Stimulated activated CD4-positive, alpha-beta T cell treated with anti-CD3 and anti-CD28 coated beads, Interleukin-1b, Interleukin-23, amount 100 ng/mL, for 4 hours (primary cell): ENCODE measurements around the gene TIMM8B.
"Not testable (repeated sequence)": the region's sequence is repeated elsewhere in the genome, so short reads cannot be mapped to it uniquely, and the experiment has no call there.

Source experiments
- DNase-seq, 2 donors: peaks; one replicate each; pipeline ENCODE4 v3.0.0-alpha.2; 2020; ENCODE audit warnings: low read depth in 2 of 2

TIMM8B gene, protein sequence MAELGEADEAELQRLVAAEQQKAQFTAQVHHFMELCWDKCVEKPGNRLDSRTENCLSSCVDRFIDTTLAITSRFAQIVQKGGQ

DNA sequence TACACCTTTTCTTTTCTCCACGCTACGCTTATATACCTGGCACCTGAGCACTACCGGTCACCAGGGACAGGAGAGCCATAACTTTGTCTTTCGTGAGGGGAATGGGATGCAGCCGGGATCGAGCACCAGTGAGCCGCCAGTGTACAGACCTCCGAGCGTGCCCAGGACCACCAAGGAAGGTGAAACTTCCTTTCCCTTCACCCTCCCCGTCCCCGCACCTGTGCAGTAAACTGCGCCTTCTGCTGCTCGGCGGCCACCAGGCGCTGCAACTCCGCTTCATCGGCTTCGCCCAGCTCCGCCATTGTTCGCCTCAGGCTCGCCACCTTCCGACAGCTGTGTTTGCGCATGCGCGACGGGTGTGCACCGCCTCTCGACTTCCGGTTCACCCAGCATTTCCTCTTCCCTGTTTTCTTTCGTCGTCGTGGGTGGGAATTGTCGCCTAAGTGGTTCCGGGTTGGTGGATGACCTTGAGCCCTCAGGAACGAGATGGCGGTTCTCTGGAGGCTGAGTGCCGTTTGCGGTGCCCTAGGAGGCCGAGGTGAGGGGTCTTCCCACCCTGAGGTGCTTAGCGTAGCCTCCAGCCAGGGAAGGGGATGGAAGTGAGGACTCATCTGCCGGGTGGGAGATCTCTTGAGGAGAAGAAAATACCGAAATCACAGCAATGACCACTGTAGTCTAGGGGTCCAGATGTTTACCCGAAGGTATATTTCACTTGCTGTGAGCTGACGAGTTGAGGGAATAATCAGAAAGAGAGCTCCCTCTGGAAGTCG lies at the start of gene TIMM8B, which contains the start of gene SDHD:
TIMM8B (minus strand) TSS at position 335 of the 770 bp plus-strand sequence; CDS start at position 302, 33 bp downstream.
SDHD (plus strand) TSS at position 452 of the 770 bp plus-strand sequence; CDS start at position 487, 35 bp downstream.
- DNase-seq = peak; percentile 85 to 93

DNA sequence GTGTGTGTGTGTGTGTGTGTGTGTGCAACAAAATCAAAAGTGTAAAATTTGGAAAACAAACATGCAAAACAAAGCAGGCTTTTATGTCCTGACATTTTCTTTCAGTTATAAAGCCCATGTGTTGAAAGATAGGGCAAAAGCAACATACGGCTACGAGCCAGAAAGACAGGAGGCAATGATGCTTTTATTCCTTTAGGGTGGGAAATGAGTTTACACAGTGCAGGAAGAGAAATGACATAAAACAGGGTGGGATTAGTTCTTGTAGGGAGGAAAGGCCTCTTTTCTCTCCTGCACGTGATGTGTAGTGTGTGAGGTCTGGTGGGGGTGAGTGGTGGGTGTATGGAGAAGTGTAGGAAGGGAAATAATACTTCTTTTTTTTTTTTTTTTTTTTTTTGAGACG lies 47.9 kb upstream of the TIMM8B start:
- no peak for DNase-seq

DNA sequence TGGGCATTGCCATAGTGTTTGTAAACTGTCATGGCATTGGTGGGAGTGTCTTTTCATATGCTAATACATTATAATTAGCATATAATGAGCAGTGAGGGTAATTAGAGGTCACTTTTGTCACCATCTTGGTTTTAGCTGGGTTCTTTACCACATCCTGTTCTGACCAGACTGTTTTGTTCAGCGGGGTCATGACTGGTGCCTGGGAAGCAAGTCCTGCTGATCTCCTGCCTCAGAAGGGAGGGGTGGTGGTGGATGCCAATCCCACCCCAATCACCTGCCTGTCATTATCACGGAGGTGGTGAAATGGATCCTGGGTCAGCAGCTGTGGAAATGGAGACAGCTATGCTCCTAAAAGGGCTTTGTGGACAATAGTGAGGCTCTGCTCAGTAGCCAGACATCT lies 46.2 kb upstream of the TIMM8B start:
- DNase-seq = no peak

DNA sequence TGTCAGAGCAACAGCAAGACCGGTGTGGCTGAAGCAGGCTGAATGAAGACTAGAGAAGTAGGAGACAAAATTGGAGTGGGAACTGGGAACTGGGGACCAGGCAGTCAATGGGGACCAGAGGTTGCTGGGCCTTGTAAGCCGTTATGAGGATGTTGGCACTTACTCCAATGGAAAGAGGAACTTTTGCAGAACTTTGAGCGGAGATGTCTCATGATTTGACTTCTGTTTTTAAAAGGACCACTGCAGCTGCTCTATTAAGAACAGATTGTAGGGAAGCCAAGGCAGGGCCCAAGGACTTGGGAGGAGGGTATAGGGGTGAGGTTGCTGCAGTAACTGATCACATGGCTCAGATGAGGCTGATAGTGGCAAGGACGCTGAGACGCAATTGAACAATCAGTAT lies 43.1 kb upstream of the TIMM8B start:
- no peak for DNase-seq

DNA sequence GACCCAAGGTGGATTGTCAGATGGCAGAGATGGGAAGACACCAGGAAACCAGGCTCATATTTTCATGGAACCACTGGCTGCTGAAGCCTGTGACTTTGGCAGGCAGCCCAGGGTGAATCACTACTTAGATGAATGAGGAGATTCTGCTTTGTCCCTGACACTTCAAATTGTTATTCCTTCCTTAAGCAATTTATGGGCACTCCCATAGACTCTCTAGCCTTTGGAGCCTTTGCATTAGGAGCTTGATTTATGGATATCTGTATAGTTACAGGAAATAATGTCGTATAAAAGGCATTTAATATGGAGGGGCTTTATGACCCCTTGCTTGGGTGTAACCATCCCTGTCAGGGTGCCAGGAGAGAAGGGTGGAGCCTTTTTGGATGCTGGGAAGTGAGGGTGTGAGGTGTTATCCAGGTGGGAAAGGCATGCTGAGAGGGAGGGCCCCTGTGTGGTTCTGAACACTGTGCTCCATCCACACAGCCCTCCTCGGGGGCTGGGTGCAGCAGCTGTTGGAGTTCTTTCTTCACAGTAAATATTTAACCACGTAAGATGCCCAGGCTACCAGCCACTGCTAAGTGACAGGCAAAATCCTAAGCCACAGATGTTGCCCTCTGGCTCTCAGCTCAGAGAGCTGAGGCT lies 42.0 kb upstream of the TIMM8B start:
- DNase-seq = no peak

DNA sequence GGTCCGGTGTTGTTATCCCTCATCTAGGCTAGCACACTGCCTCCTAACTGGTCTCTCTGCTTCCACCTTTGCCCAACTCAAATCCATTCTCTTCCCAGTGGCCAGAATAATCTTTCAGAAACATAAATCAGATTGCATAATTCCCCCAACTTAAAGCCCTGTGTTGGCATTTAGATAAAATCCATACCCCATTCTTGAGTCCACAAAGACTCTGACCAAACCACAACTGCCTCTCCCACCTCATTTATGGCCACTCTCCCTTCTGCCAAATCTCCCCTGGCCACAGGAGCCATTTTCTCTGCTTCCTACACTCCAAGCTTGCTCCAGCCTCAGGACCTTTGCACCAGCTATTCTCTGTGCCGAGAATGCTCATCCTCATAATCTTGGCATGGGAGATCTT lies 40.5 kb upstream of the TIMM8B start:
- no peak for DNase-seq

DNA sequence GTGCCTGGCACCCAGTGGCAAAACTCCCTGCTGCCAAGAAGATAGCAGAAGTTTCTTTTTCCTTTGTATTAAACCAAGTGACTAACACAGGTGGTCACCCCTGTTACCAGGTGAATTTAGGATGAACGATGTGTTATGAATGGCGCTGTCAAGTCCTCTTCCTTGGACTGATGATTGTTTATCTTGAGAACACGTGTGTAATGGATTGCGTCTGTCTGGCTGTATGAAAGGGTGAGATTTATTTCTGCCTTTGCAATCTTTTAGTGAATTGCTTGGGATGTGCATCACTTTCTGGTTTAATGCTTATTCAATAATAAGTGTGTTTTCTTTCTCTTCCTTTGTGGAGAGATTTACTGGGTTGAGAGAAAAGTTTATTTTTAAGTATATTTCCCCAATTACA lies 36.6 kb upstream of the TIMM8B start:
- DNase-seq = no peak

DNA sequence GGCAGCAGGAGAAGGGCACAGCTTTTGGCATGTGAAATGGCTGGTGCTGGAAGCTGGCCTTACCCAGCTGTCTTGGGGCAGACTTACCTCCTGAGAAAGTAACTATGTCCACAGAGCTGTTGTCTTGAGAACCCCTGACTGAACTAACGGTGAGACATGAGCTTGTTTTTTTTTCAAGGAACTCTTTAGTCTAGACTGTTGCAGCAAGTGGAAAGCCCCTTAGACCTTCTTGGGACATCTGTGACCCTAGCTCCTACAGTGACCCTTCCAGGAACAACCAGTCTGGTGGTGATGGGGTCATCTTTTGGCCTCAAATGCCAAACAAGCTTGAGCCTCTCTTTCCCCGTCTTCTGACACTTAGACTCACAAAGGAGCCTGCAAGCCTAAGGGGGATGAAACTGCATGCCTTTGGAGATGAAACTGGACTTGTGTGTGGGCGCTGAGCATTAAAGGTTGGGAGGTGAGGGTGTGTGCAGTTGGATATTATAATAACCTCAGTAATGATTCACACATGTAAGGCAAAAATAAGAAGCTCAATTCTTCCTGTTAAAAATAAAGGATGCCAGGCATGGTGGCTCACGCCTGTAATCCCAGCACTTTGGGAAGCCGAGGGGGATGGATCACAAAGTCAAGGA lies 35.5 kb upstream of the TIMM8B start:
- no peak for DNase-seq

DNA sequence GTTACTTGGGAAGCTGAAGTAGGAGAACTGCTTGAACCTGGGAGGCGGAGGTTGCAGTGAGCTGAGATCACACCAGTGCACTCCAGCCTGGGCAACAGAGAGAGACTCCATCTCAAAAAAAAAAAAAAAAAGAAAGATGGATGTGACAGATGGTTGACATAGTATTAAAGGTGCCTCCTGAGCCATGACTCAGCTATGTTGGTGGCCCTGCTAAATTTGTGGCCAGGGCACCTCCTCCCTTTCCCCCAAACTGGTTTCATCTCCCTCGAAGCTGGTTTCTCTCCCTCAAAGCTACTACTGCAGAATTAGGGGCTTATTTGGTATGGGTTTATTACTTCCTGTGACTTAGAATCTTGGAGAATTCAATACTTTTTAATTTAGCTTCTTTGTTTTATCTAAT lies 31.6 kb upstream of the TIMM8B start:
- DNase-seq = no peak

DNA sequence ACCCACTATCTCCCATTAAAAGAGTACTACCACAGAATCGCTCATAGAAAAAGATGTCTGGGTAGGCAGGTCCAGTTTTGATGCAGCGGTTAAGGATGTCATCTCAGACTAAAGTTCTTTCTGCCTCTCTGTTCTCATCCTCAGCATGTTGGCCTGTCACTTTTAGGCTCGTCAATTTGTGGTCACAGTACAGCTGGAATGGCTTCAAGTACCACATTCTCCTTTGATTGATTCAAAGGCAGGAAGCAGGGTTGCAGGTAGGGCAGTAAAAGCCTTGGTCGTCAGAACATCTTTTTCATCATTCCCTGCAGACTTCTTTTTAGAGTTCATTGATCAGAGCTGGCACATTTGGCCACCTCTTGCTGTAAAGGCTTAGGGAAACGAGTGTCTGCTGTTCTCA lies 28.8 kb upstream of the TIMM8B start:
- DNase-seq = no peak

DNA sequence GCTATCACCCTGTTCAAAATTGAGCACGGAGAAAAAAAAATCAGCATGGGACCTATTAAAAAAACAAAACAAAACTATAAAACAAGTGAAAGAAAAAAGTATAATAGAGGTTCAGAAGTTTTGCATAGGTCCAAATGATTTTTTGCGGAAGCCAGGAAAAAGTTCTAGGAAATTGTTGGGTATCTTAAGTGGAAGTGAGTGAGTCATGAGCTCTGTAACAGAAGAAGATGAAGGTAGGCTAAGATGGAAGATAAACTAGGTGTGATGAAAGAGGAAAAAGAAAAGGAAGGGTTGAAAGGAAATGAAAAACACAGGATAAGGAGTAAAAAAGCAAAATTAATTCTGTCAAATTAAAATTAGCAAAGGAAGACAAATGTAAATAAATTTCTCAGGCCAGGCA lies 27.9 kb upstream of the TIMM8B start:
- DNase-seq = no peak

DNA sequence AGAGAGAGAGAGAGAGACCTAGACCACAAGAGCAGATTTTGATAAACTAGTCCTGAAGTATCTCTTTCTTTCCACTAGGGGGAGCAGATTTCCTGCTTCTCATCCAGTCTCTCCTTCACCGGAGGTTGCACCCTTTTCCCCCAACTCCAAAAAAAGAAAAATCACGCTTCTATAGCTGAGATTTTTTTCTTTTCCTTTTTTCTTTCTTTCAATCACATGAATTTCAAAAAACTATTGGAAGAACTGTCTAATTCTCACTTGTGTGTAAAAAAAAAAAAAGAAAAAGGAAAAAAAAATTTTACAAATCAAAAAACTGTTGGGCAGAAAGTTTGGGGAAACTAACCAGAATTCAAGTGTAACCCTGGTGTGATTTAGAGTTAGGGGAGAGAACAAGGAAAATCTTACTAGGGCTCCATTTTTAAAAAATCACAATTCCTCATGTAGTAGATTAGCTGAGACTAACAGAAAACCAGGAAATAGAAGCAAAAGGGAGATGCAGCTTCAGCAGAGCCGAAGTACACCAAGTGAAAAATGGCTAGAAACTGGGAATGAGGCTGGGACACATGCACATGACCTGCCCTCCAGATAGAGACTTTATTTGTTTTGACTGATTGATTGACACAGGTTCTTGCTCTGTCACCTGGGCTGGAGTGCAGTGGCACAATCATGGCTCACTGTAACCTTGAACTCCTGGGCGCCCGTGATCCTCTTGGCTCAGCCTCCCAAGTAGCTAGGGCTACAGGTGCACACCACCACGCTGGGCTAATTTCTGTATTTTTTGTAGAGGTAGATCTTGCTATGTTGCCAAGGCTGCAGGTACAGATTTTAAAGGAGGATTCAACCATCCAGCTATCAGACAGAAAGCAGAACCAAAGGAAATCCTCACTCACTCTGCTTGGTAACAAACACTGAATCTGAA lies 27.2 kb upstream of the TIMM8B start:
- peak in 1 of 2 donors; percentile 1 for DNase-seq

DNA sequence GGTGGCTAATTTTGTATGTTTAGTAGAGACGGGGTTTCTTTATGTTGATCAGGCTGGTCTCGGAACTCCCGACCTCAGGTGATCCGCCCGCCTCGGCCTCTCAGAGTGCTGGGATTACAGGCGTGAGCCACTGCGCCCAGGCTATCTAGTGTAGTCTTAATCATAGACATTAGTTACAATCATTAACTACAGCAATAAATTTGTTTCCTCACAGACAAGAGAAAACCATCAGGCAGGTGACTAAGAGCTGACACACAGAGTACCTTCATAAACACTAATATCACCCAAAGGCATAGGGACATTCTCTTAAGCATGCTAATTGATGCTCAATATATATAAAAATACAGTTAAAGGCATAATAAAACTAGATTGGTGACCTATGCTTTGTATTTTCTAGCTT lies 19.5 kb upstream of the TIMM8B start:
- DNase-seq = no peak

DNA sequence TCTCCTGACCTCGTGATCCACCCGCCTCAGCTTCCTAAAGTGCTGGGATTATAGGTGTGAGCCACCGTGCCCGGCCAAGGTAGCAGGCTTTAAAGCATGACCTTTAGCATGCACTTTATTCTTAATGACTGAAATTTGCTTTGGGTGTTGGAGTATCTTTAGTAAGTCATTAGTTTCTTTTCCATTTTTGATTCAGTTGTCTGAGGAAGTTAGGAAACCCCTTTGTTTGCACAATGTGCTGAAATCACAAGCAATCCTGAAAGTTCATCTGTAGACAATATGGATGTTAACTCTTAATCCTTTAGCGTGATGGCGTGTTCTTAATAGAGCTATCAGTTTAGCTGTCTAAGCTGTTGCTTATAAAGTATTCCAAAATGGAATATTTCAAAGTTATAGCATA lies 16.9 kb upstream of the TIMM8B start:
- DNase-seq = no peak

DNA sequence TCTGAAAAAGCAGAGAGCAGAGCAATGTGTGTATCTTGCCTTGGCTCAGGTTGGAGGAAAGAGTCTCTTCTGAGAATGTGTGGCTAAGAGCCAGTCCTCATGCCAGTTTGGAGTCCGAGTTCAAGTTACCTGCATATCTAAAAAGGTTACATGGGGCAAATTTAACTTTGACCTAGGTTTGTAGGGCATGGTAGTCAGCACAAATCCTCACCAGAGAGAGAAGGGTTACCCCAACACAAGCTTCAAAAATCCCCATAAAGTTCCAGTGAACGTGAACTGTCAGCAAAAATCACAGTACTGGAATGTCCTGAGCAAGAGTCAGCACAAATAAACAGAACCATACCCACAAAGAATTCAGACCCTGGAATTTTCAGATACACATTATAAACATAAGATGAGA lies 13.9 kb upstream of the TIMM8B start:
- DNase-seq = no peak

DNA sequence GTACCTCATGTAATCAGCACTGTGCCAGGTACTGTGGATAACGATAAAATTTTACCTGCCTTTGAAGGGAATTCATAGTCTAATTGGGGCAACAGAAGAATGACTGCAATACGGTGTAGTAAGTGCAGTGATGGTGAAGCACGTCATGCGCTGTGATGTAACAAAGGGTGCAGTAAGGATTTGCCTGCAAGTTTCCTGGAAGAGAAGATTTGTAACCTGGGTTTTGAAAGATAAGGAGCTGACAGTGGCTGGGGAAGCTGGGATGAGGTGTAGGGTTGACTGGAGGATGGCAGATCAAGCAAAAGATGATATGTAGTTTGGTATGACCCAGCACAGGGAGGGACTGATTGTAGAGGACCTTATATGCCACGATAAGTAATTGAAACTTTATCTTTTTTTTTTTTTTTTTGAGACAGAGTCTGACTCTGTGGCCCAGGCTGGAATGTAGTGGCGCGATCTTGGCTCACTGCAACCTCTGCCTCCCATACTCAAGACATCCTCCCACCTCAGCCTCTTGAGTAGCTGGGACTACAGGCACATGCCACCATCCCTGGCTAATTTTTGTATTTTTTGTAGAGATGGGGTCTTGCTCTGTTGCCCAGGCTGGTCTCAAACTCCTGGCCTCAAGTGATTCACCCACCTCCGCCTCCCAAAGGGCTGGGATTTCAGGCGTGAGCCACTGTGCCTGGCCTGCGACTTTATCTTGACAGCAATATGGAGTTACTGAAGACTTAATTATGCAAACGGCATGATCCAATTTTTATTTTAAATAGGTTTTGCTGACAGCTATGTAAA lies 11.4 kb upstream of the TIMM8B start:
- no peak for DNase-seq

DNA sequence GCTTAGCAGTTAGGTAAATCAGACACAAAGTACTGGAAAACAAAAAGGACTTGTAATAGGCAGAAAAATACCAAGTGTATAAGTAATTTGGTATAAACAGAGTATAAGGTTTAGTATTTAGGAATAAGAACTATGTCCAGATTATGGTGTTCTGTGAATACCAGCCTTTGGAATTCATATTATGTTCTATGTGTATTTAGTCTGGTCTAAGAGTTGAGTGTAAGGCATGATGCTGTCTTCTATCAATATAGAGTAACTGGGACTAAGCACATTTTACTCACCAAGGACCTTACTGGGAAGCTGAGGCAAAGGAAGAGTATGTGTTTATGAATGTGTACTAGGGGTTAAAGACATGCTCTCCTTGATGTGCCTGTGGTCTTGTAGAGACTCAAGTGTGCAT lies 9.6 kb upstream of the TIMM8B start:
- no peak for DNase-seq

DNA sequence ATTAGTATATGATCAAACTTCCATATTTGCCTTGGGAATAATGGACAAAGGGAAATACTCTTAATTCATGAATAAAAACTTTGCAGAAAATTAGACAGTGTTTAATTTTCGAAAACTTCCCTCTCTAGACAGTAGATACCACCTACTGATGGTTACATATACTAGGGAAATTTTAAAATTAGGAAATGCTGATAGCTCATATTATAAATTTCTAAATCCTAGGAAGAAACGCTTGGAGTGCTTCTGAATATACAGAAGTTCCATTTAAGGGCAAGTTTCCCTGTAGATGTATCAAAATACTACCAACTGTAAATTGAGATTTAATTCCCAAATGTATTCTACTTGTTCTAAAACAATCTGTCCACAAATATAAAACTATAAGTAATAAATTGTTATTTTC lies 8.7 kb upstream of the TIMM8B start:
- DNase-seq = not testable (repeated sequence)

DNA sequence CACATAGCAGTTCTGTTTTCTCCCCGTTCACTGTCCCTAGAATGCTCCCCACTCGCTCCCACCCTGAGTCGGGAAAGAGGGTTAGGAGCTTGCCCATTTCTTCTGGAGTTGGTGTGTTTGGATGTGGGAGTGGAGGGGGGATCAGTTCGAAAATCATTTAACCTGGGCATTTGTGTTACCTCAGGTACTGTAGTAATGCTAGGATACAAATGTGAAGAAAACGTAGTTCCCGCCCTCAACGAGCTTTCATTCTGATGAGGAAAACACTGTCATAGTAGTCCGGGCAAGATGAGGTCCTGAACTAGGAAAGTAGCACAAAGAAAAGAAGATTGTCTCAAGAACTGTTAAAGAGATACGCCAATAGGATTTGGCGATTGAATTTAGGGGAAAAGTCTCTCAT lies 656 bp upstream of the TIMM8B start:
- DNase-seq = no peak

DNA sequence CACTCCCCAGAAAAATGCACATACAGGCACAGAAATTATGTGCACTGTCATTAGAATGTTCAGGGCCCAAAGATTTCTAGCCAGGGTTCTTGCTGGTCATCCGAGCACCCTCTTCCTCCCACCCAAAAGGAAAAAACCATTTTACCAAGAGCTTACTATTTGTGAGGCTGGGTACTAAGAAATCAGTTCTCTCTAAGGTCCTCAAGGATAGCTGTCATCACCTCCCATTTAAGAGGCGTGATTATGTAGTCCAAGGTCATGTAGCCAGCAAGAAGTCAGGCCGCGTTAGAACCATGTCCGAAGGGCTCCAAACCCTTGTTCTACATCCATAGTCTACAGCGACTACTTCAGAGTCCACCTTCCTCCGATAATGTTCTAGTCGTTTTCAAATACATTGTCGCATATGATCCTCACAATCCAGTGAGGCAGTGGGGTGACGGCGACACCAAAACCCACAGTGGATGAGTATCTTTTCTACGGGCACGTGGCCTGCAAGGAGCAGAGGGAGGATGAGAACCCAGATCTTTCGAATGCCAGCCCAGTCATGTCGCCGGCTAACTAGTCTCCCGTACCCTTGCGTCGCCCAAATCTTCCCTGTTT lies 634 bp downstream of the TIMM8B start:
- peak; percentile 20 to 33 for DNase-seq
